T1000 (cell line): Measurements from ENCODE around the gene FKBP1A.

ENCODE experiments used
- DNase-seq: peaks from one replicate; lab custom pipeline; 2025; ENCODE audit warnings: mixed read lengths; lab: John Stamatoyannopoulos, UW

FKBP1A gene

GRCh38 chr20:1331801-1332453 is 60.9 kb downstream of the FKBP1A start:
- no peak for DNase-seq

GRCh38 chr20:1331101-1331500 is 61.8 kb downstream of the FKBP1A start:
- DNase-seq = no peak

- no peak for DNase-seq
Observed at GRCh38 chr20:1330075-1330830, 62.6 kb downstream of the FKBP1A start.

DNA sequence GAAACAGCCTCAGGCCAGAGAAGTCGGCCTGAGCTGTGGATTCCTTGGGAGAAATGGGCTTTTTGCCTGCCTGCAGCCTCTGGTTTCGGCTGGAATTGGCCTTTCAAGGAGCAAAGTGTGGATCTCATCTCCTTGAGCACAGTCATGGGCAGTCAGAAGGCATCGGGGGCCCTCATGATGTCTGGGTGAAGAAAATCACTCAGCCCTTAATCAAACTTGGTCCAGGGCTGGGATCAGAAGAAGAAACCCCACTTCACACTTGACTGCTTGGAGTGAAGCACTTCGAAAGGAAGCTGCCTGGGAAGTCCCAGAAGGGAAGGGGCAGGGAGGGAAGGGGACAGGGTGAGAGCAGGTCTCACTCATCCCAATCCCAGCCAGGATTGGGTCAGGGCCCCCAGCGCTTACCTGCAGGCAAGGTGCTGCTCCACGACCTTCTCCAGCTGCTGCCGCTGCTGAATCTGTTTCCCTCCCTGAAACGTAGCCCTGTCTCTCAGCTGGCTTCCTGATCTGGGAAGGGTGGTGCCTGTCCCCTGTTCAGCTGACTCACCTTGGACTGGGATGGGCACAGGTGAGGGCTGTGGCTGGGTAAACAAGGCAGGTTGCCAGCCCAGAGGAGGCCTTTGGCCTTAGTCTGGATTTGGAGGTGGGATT is 64.0 kb downstream of the FKBP1A start, which contains the start of gene SDCBP2:
Gene SDCBP2, minus strand, starts transcription at position 460 of the 651 bp plus-strand sequence. CDS start 8,723 bp downstream, outside the sequence.
- no peak for DNase-seq

DNA sequence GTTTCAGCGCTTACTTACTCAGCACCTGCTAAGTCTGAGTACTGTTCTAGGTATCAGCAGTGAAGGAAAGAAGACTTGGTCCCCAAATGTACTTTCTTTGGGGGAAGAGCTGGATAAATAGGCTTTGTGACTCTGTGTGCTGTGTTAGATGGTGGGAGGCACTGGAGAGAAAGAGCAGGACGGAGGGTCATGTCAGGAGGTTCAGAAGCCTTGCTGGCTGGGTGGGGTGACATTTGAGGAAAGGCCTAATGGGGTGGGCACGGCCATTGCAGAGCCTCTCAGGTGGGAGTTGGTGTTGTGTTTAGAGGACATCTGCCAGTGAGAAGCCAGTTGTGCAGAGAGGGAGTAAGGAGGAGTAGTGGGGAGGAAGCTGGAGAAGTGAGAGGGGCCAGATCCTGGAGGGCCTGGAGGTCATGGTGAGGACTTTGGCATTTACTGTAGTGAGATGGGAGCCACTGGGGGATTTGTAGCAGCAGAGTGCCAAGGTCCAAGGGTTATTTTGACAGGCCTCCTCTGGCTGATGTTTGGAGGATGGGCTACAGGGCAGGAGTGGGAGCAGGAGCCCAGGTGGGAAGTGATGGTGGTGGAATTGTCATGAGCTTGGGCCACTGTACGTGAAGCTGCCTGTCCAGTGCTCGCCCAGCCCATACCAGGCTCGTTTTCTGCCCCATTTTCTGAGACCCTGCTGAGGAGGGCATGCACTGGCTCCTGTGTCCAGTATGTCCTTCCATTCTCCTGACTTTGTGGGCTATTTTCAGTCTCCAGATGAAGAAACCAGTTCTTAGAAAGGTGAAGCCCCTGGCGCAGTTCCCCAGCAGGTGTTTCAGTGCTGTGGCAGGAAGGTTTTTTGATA is 64.8 kb downstream of the FKBP1A start:
- DNase-seq = no peak

DNA sequence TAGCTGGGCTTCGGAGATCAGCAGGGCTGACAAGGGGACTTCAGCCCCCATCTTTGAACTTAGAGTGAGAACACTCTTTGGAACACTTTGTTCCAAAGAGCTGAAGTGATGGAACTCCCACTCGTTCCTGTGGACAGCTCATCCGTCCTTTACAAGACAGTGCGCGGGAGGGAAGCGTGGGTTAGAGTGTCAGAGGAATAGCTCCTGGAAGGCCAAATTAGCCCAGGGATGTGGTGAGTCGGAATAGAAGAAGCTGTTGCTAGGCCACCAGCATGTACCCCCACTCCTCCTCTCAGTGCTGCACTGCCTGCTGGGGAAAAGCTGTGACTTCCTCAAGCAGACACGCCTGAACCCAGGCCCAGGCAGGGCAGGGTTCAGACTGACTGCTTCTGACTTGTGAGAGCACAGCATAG is 65.6 kb downstream of the FKBP1A start:
- no peak for DNase-seq

- DNase-seq = no peak
Observed at GRCh38 chr20:1326031-1326930, 66.6 kb downstream of the FKBP1A start.

- peak; percentile 72 for DNase-seq
Observed at GRCh38 chr20:1325173-1326030, 67.5 kb downstream of the FKBP1A start.

- no peak for DNase-seq
Observed at GRCh38 chr20:1324598-1325172, 68.2 kb downstream of the FKBP1A start.

GRCh38 chr20:1323830-1324597 is 68.8 kb downstream of the FKBP1A start:
- DNase-seq = no peak

DNA sequence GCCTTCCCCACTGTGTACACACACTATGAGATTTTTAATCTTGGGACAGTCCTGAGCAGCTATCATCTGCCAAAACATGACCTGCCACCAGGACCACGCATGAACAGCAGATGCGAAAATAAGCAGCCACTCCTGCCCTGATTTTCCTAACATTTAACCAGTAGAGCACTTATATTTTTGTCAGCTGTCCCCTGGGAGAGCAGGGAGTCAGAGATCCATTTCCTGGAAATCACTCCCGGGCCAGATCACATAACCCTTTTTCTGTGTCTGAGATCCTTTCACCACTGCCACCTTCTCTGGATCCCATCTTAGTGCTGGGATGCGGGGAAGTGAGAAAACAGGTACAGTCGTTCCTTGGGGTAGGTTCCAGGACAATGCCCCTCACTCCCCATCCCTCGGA is 69.6 kb downstream of the FKBP1A start:
- no peak for DNase-seq

DNA sequence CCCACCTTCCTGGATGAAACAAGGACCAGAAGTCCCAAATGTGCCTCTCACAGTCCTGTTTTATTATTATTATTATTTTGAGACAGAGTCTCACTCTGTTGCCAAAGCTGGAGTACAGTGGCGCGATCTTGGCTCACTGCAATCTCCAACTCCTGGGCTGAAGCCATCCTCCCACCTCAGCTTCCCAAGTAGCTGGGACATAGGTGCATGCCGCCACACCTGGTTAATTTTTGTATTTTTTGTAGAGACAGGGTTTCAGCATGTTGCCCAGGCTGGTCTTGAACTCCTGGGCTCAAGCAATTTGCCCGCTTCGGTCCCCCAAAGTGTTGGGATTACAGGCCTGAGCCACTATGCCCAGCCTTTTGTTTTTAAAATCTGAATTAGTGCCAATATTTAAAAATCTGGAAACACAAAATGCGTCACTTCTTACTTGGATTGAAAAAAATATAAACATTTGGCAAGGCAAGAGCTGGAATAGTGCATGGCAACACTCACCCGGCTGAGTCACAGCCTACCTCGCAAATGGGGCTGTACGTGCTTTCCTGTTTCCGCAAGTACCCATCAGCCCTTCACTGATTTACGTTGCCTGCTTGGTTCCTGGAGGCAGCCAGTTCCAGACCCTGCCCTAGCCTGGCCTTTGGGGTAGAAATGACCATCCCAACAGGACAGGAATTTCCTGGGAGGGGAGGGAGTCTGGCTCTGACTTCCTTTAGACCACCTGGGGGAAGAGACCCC is 70.2 kb downstream of the FKBP1A start:
- no peak for DNase-seq

DNA sequence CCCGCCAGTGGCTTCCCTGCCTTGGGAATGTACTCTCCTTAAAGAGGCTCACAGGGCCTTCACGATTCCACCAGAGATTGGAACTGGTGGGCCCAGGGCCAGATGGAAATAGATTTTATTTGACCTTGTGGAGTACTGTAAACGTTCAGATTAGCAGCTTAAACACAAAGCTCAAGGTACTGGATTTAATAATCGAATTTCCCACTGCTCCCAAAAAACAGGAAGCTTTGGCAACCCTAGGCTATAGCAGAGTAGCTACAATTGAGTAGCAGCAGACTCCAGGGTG is 71.3 kb downstream of the FKBP1A start:
- no peak for DNase-seq

- no peak for DNase-seq
Observed at GRCh38 chr20:1320902-1321653, 71.8 kb downstream of the FKBP1A start.

DNA sequence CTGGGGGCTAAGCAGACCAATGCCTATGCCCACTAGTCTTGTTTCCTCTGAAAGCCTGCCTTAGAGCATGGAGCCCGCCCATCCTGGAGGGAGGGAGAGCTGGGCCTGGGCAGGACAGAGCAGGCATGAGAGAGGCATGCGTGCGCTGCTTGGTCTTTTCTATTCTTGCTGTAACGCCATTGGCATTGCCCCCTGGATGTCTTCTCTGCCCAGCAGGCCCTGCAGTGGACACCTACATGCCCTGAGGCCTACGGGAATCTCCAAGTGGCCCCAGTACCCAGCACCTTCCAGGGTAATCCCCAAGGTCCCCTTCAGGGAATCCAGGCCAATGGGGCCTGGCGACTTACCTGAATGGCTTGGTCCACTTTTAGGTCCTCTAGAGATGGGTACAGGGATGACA is 72.8 kb downstream of the FKBP1A start:
- no peak for DNase-seq

DNA sequence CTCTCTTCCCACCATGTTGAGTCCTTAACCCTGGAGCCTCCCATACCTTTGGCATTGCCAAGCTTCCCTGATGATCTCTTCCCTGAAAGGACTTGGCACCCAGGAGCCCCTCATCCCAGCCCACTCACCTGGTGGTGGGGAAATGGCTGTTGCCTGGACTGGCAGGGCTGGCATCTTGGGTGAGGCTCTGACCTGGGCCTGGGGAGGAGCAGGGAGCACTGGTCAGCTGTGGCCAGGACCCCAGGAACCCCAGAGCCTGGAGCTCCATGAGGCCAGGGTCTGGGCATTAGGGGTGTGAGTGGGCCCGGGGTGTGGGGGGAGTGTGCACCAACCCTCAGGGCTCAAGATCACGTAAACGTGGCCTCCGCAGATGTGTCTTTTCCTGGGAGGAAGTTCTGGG is 73.4 kb downstream of the FKBP1A start:
- no peak for DNase-seq

DNA sequence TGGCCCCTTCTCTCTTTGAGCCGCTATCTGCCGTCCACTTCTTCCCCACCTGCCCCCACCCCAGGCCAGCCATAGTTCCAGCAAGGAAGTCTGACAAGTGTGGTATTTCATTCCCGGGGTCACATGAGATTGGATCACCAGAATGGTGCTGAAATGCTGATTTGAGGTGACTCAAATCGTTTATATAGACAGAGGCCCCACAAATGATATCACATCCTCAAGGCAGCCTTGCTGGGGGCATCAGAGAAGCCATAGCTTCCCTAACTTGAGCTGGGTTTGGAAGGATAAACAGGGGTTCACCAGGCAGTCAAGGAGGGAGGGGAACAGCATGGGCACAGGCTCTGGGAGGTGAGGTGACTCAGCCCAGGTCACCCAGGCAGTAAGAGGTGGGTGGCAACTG is 73.8 kb downstream of the FKBP1A start:
- DNase-seq = no peak
